ENCODE measurements around the gene SLC26A5.
A peak's percentile ranks its signal among the peaks of the same experiment; 100 is the strongest.

The SLC26A5 gene

GRCh38 chr7:103347507-103348267 lies 98.3 kb downstream of the SLC26A5 start, which contains the start of gene PSMC2:
Gene PSMC2, plus strand, starts transcription at chr7:103347643. Its CDS starts 69 bp downstream, at chr7:103347712.
- Mint-ChIP-seq H3K27ac (peak within 1 kb of the TSS; percentile 94), H3K27me3 (no peaks in the 10 kb centered on the region), H3K4me3 (peak within 1 kb of the TSS; percentile 98), H3K36me3 (ENCODE audit: low read depth) (peaks cover 46% of the 10 kb centered on the region), H3K9me3 (no peaks in the 10 kb centered on the region), H3K4me1 (ENCODE audit: low read depth) (peaks cover 32% of the 10 kb centered on the region)
- intact Hi-C loops (cut with micrococcal nuclease), result loop anchor here (2.0 kb wide), 1 partner anchor 51 kb away; the partner anchor contains the start of gene PMPCB

- no peaks in the 10 kb centered on the region for H3K9me3 Mint-ChIP-seq
- no peaks in the 10 kb centered on the region for H3K27me3 Mint-ChIP-seq
- intact Hi-C loops (cut with micrococcal nuclease), result no loop called here
- peaks cover 45% of the 10 kb centered on the region for H3K36me3 Mint-ChIP-seq (ENCODE audit: low read depth)
- H3K27ac Mint-ChIP-seq, result no peak overlapping the region
- no peak overlapping the region for H3K4me3 Mint-ChIP-seq
- H3K4me1 Mint-ChIP-seq (ENCODE audit: low read depth), result peaks cover 31% of the 10 kb centered on the region
These were observed 99.6 kb downstream of the SLC26A5 start for GRCh38 chr7:103346396-103346795.

DNA sequence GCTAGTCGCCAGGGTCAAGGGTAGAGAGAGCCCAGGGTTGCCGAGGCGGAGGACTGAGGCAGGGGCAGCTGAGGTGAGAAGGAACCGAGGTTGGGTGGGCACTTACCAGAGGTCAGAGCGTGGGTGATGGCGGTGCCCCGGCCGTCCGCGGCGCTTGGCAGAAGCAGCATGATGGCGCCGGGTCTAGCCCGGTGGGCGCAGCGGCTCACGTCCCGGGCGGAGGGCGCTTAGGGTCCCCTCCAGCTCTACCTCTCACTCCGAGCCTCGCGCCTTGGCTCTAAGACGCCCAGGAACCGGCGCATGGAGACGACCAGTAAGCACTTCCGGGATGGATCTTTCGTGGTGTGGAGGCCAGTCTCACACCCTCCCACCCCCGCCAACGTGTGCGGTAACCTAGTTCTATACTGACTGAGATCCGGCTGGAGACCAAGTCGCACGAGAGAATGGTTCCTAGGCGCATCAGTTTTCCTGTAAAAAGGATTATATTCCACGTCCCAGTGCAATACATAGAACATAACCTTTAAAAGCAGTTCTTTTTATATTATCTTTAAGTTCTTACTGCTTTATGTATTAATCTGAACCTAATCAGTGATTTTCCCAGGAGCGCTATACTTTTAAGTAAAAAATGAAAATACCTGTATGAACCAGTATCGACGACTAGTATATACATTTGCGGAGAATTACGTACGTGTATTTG lies 101.4 kb downstream of the SLC26A5 start, which contains the start of gene DNAJC2:
Gene DNAJC2, minus strand, starts transcription at position 315 of the 697 bp plus-strand sequence. Its CDS starts 145 bp downstream, at position 170.
- H3K9me3 Mint-ChIP-seq, result no peaks in the 10 kb centered on the region
- H3K27ac Mint-ChIP-seq, result peak within 1 kb of the TSS; percentile 99
- H3K4me1 Mint-ChIP-seq (ENCODE audit: low read depth), result peaks cover 25% of the 10 kb centered on the region
- H3K4me3 Mint-ChIP-seq, result peak within 1 kb of the TSS; percentile 99
- peaks cover 48% of the 10 kb centered on the region for H3K36me3 Mint-ChIP-seq (ENCODE audit: low read depth)
- intact Hi-C loops (cut with micrococcal nuclease), result no loop called here
- H3K27me3 Mint-ChIP-seq, result no peaks in the 10 kb centered on the region

DNA sequence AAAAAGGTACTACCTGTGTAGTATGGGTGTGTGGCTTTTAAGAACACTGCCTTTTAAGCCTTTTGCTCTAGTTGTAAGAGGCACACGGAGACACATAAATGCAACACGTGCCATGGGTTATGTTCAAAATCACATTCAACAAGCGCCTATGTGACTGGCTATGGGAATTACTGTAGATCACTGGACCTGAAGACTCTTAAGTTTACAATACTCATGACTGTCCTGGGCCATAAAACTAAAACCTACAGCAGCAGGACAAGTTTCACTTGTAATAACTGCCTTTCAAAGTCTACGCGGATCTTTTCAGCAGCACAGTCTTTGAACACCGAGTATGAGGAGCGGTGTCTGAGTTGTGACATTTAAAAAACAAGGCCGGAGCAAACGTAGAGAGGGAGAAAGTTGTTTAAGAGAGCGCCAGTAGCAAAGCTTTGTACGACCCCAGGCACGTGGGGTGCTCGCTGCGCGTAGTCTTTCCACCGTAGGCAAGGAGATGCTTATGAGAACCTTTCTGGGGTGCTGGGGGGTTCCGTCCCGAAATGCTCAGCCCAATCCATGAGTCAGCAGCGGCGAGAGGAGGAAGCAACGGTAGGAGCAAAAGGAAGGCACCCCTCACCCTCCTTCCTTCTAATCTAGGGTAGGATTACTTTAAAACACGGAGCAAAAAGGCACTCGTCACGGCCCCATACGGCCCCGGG lies 102.1 kb downstream of the SLC26A5 start:
- Mint-ChIP-seq H3K4me1 (ENCODE audit: low read depth) (peaks cover 24% of the 10 kb centered on the region), H3K36me3 (ENCODE audit: low read depth) (peaks cover 53% of the 10 kb centered on the region), H3K27ac (peak overlapping the region; percentile 99), H3K27me3 (no peaks in the 10 kb centered on the region), H3K9me3 (no peaks in the 10 kb centered on the region), H3K4me3 (peak overlapping the region; percentile 99)
- intact Hi-C loops (cut with micrococcal nuclease), result no loop called here

DNA sequence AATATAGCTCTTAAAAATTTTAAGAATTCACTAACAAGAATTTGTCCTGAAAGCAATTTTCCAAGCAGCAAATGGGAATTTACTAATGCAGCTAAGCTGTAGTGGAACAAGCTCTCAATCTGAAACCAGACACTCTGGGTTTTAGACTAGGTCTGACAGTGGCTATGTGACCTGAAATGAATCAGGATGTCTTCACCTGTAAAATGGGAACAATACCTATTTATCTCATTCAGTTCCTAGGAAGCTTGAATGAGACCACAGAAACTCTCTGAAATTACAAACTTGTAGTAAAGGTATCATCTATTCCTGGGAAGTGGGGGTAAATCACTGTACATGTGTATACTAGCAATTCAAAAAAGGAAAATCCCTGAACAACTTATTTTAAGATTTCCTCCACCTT lies 102.7 kb downstream of the SLC26A5 start:
- intact Hi-C loops (cut with micrococcal nuclease), result no loop called here
- H3K4me1 Mint-ChIP-seq (ENCODE audit: low read depth), result peaks cover 19% of the 10 kb centered on the region
- peaks cover 57% of the 10 kb centered on the region for H3K36me3 Mint-ChIP-seq (ENCODE audit: low read depth)
- H3K27ac Mint-ChIP-seq, result peak overlapping the region; percentile 99
- no peaks in the 10 kb centered on the region for H3K9me3 Mint-ChIP-seq
- no peaks in the 10 kb centered on the region for H3K27me3 Mint-ChIP-seq
- H3K4me3 Mint-ChIP-seq, result peak overlapping the region; percentile 99

GRCh38 chr7:103341466-103341865 lies 104.5 kb downstream of the SLC26A5 start:
- Mint-ChIP-seq H3K4me1 (ENCODE audit: low read depth) (peaks cover 26% of the 10 kb centered on the region), H3K4me3 (no peak overlapping the region), H3K9me3 (no peaks in the 10 kb centered on the region), H3K27ac (no peak overlapping the region), H3K27me3 (no peaks in the 10 kb centered on the region), H3K36me3 (ENCODE audit: low read depth) (peaks cover 68% of the 10 kb centered on the region)
- intact Hi-C loops (cut with micrococcal nuclease), result no loop called here

GRCh38 chr7:103338864-103339263 lies 107.1 kb downstream of the SLC26A5 start:
- H3K27me3 Mint-ChIP-seq, result no peaks in the 10 kb centered on the region
- H3K4me1 Mint-ChIP-seq (ENCODE audit: low read depth), result peaks cover 26% of the 10 kb centered on the region
- peaks cover 82% of the 10 kb centered on the region for H3K36me3 Mint-ChIP-seq (ENCODE audit: low read depth)
- no peaks in the 10 kb centered on the region for H3K9me3 Mint-ChIP-seq
- intact Hi-C loops (cut with micrococcal nuclease), result no loop called here
- H3K27ac Mint-ChIP-seq, result peak overlapping the region; percentile 2
- H3K4me3 Mint-ChIP-seq, result no peak overlapping the region

- peaks cover 26% of the 10 kb centered on the region for H3K4me1 Mint-ChIP-seq (ENCODE audit: low read depth)
- peaks cover 90% of the 10 kb centered on the region for H3K36me3 Mint-ChIP-seq (ENCODE audit: low read depth)
- no peaks in the 10 kb centered on the region for H3K9me3 Mint-ChIP-seq
- intact Hi-C loops (cut with micrococcal nuclease), result no loop called here
- H3K27me3 Mint-ChIP-seq, result no peaks in the 10 kb centered on the region
- H3K27ac Mint-ChIP-seq, result peak overlapping the region; percentile 19
- H3K4me3 Mint-ChIP-seq, result no peak overlapping the region
These were observed 109.2 kb downstream of the SLC26A5 start for GRCh38 chr7:103336761-103337160.

- Mint-ChIP-seq H3K27me3 (no peaks in the 10 kb centered on the region), H3K4me3 (no peak overlapping the region)
- intact Hi-C loops (cut with micrococcal nuclease), result no loop called here
These were observed 120.3 kb downstream of the SLC26A5 start for GRCh38 chr7:103325744-103326143.

More at GRCh38 chr7:103325744-103326143, 120.3 kb downstream of the SLC26A5 start:
- peaks cover 78% of the 10 kb centered on the region for H3K36me3 Mint-ChIP-seq (ENCODE audit: low read depth)
- no peaks in the 10 kb centered on the region for H3K9me3 Mint-ChIP-seq
- no peaks in the 10 kb centered on the region for H3K4me1 Mint-ChIP-seq (ENCODE audit: low read depth)
- H3K27ac Mint-ChIP-seq, result no peak overlapping the region

Measured in dendritic cell treated with granulocyte-macrophage colony-stimulating factor and Interleukin-4, amounts not matched to agents 40 ng/mL and 50 ng/mL, for 4 days (primary cell).